ENCODE data around the gene TMEM175.

DNA sequence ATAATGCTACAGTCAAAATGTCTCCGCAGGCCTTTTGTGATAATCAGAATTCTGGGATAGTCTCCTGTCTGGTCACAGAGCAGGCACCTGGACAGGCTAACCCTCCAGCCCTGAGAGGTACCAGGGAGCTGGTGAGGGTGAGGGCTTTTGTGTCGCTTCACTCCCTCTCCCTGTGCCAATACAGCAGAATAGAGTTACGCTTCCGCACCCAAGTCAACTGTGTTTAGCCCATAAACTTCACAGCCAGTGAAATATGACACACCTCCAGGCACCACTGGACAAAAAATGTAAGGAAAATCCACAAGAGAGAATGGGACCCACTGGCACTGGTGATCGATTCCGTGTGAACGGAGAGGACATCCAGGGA is 1.4 kb upstream of the TMEM175 start:
- no peak for TF ChIP-seq TAF1 (IDR thresholded peaks at IDR 0.05; ENCODE audit: low read depth, low read length)
- no peak for TF ChIP-seq SRF (IDR thresholded peaks at IDR 0.05; ENCODE audit: low read depth, low read length)
- TF ChIP-seq, protein P1, sequence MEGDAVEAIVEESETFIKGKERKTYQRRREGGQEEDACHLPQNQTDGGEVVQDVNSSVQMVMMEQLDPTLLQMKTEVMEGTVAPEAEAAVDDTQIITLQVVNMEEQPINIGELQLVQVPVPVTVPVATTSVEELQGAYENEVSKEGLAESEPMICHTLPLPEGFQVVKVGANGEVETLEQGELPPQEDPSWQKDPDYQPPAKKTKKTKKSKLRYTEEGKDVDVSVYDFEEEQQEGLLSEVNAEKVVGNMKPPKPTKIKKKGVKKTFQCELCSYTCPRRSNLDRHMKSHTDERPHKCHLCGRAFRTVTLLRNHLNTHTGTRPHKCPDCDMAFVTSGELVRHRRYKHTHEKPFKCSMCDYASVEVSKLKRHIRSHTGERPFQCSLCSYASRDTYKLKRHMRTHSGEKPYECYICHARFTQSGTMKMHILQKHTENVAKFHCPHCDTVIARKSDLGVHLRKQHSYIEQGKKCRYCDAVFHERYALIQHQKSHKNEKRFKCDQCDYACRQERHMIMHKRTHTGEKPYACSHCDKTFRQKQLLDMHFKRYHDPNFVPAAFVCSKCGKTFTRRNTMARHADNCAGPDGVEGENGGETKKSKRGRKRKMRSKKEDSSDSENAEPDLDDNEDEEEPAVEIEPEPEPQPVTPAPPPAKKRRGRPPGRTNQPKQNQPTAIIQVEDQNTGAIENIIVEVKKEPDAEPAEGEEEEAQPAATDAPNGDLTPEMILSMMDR (IDR thresholded peaks at IDR 0.05; ENCODE audit: control extremely low read depth in 1 of 3, insufficient read depth in 1 of 3, low read depth in 1 of 3, low read length in 3 of 3): no peak
- no peak for TF ChIP-seq JUND (IDR thresholded peaks at IDR 0.05; ENCODE audit: low read length)
- no peak for TF ChIP-seq CBX8 (IDR thresholded peaks at IDR 0.05; ENCODE audit: borderline replicate concordance, low read depth, low read length)
- TF ChIP-seq SUZ12 (IDR thresholded peaks at IDR 0.05; ENCODE audit: low read length): no peak
- TF ChIP-seq YY1 (IDR thresholded peaks at IDR 0.05; ENCODE audit: low read depth, low read length): no peak
- TF ChIP-seq, protein P2, sequence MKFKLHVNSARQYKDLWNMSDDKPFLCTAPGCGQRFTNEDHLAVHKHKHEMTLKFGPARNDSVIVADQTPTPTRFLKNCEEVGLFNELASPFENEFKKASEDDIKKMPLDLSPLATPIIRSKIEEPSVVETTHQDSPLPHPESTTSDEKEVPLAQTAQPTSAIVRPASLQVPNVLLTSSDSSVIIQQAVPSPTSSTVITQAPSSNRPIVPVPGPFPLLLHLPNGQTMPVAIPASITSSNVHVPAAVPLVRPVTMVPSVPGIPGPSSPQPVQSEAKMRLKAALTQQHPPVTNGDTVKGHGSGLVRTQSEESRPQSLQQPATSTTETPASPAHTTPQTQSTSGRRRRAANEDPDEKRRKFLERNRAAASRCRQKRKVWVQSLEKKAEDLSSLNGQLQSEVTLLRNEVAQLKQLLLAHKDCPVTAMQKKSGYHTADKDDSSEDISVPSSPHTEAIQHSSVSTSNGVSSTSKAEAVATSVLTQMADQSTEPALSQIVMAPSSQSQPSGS (IDR thresholded peaks at IDR 0.05; ENCODE audit: low read length): no peak
- TF ChIP-seq TCF12 (IDR thresholded peaks at IDR 0.05; ENCODE audit: low read depth, low read length): no peak
- no peak for TF ChIP-seq TBP (IDR thresholded peaks at IDR 0.05; ENCODE audit: low read depth, low read length)
- TF ChIP-seq SP2 (IDR thresholded peaks at IDR 0.05; ENCODE audit: low read length): no peak
- TF ChIP-seq EP300 (IDR thresholded peaks at IDR 0.05; ENCODE audit: borderline replicate concordance in 1 of 2, low read depth in 2 of 2, low read length in 2 of 2): no peak
